H9 (cell line): ENCODE measurements around the gene SPR. TPM values are rescaled to one million over a fixed set of nuclear protein-coding genes. Genes with fewer than 3 reads are reported as not detected.
A peak's percentile ranks its signal among the peaks of the same experiment; 100 is the strongest.

Source experiments
- DNase-seq: peaks from one replicate; pipeline ENCODE4 v3.0.0-alpha.2; 2017
- H2AFZ ChIP-seq: one replicate; pipeline ENCODE4 v1.6.1; 2013; ENCODE audit warnings: mild to moderate bottlenecking, low read length, control low read depth, moderate library complexity
- H2AK5ac ChIP-seq: 2 replicates; pipeline ENCODE4 v1.6.1; 2013; ENCODE audit warnings: low read length, control low read depth, mixed read lengths; ENCODE audit not compliant: insufficient read length
- H2BK120ac ChIP-seq: one replicate; pipeline ENCODE4 v1.6.1; 2013; ENCODE audit warnings: low read depth, mild to moderate bottlenecking, low read length, control low read depth, inconsistent platforms; ENCODE audit not compliant: poor library complexity, severe bottlenecking
- H2BK12ac ChIP-seq: 2 replicates; pipeline ENCODE4 v1.6.1; 2013; ENCODE audit warnings: low read length, control low read depth, mixed read lengths, low read depth; ENCODE audit not compliant: insufficient read length
- H2BK15ac ChIP-seq: 2 replicates; pipeline ENCODE4 v1.6.1; 2013; ENCODE audit warnings: low read depth, low read length, control low read depth
- H2BK20ac ChIP-seq: one replicate; pipeline ENCODE4 v1.6.1; 2013; ENCODE audit warnings: low read depth, mild to moderate bottlenecking, low read length, control low read depth, inconsistent platforms; ENCODE audit not compliant: poor library complexity, severe bottlenecking
- H2BK5ac ChIP-seq: 2 replicates; pipeline ENCODE4 v1.6.1; 2013; ENCODE audit warnings: low read length, control low read depth, mixed read lengths; ENCODE audit not compliant: insufficient read length
- H3K14ac ChIP-seq: 2 replicates; pipeline ENCODE4 v1.6.1; 2013; ENCODE audit warnings: low read length, control low read depth; ENCODE audit not compliant: insufficient read depth
- H3K18ac ChIP-seq: 2 replicates; pipeline ENCODE4 v1.6.1; 2013; ENCODE audit warnings: low read depth, mild to moderate bottlenecking, mixed read lengths, low read length, control low read depth; ENCODE audit not compliant: insufficient read length
- H3K23ac ChIP-seq: 2 replicates; pipeline ENCODE4 v1.6.1; 2013; ENCODE audit warnings: low read length, control low read depth, mixed read lengths, low read depth; ENCODE audit not compliant: insufficient read length
- H3K23me2 ChIP-seq: 2 replicates; pipeline ENCODE4 v1.6.1; 2013; ENCODE audit warnings: low read depth, mild to moderate bottlenecking, mixed read lengths, low read length, control low read depth; ENCODE audit not compliant: insufficient read length, poor library complexity, severe bottlenecking
- H3K27ac ChIP-seq: 2 replicates; pipeline ENCODE4 v1.5.1; 2013; ENCODE audit warnings: low read length, control low read depth, mixed read lengths, low read depth; ENCODE audit not compliant: insufficient read length
- H3K27me3 ChIP-seq: 2 replicates; pipeline ENCODE4 v1.6.1; 2013; ENCODE audit warnings: low read length, control low read depth, inconsistent platforms; ENCODE audit not compliant: insufficient read depth
- H3K4ac ChIP-seq: 2 replicates; pipeline ENCODE4 v1.6.1; 2013; ENCODE audit warnings: low read depth, mild to moderate bottlenecking, control low read depth, inconsistent platforms, low read length, moderate library complexity
- H3K4me1 ChIP-seq: 2 replicates; pipeline ENCODE4 v1.6.1; 2013; ENCODE audit warnings: low read length, control low read depth, inconsistent platforms; ENCODE audit not compliant: insufficient read depth
- H3K4me2 ChIP-seq: 2 replicates; pipeline ENCODE4 v1.6.1; 2013; ENCODE audit warnings: low read length, control low read depth, mixed read lengths; ENCODE audit not compliant: insufficient read length, insufficient read depth
- H3K56ac ChIP-seq: 2 replicates; pipeline ENCODE4 v1.6.1; 2013; ENCODE audit warnings: low read depth, mild to moderate bottlenecking, mixed read lengths, low read length, control low read depth; ENCODE audit not compliant: insufficient read length
- H3K79me1 ChIP-seq: 2 replicates; pipeline ENCODE4 v1.6.1; 2013; ENCODE audit warnings: low read depth, mild to moderate bottlenecking, moderate library complexity, low read length, control low read depth, inconsistent platforms; ENCODE audit not compliant: insufficient read depth, poor library complexity, severe bottlenecking
- H3K79me2 ChIP-seq: 2 replicates; pipeline ENCODE4 v1.6.1; 2013; ENCODE audit warnings: low read length, control low read depth, inconsistent platforms; ENCODE audit not compliant: insufficient read depth
- H3K9ac ChIP-seq: 2 replicates; pipeline ENCODE4 v1.6.1; 2013; ENCODE audit warnings: low read length, control low read depth, mixed read lengths; ENCODE audit not compliant: insufficient read length; ENCODE audit errors: extremely low read depth
- H3K9me3 ChIP-seq: one replicate; pipeline ENCODE4 v1.6.1; 2013; ENCODE audit warnings: low read depth, low read length, inconsistent platforms; ENCODE audit not compliant: control insufficient read depth
- H3T11ph ChIP-seq: one replicate; pipeline ENCODE4 v1.6.1; 2013; ENCODE audit warnings: mild to moderate bottlenecking, low read length, control low read depth, inconsistent platforms
- H4K20me1 ChIP-seq: one replicate; pipeline ENCODE4 v1.6.1; 2013; ENCODE audit not compliant: control insufficient read depth, insufficient read length, insufficient read depth
- H4K5ac ChIP-seq: 2 replicates; pipeline ENCODE4 v1.6.1; 2013; ENCODE audit warnings: low read depth, mild to moderate bottlenecking, mixed read lengths, low read length, control low read depth; ENCODE audit not compliant: insufficient read length
- H4K8ac ChIP-seq: replicated peaks from 2 replicates; pipeline ENCODE4 v1.6.1; 2013; ENCODE audit warnings: low read length, control low read depth, mixed read lengths, low read depth; ENCODE audit not compliant: insufficient read length
- H4K91ac ChIP-seq: 2 replicates; pipeline ENCODE4 v1.6.1; 2013; ENCODE audit warnings: low read depth, mild to moderate bottlenecking, moderate library complexity, mixed read lengths, low read length, control low read depth; ENCODE audit not compliant: insufficient read length
- H3K27ac Mint-ChIP-seq, 3 experiments: 2 replicates in 2 of 3; 3 replicates in 1 of 3; pipeline ENCODE4 v1.8.0; 2020 to 2021; ENCODE audit warnings: mixed read lengths in 3 of 3, mild to moderate bottlenecking in 1 of 3, moderate library complexity in 1 of 3
- H3K27me3 Mint-ChIP-seq: 2 replicates; pipeline ENCODE4 v1.8.0; 2021; ENCODE audit warnings: low read depth, mild to moderate bottlenecking, moderate library complexity, mixed read lengths
- H3K36me3 Mint-ChIP-seq, 3 experiments: 2 replicates in 2 of 3; 3 replicates in 1 of 3; pipeline ENCODE4 v1.8.0; 2020 to 2021; ENCODE audit warnings: low read depth in 3 of 3, mixed read lengths in 3 of 3; ENCODE audit not compliant: insufficient read depth in 1 of 3
- H3K4me1 Mint-ChIP-seq, 2 experiments: 2 replicates each; pipeline ENCODE4 v1.8.0; 2020; ENCODE audit warnings: mixed read lengths in 2 of 2
- H3K4me3 Mint-ChIP-seq, 2 experiments: 2 replicates in 1 of 2; 3 replicates in 1 of 2; pipeline ENCODE4 v1.8.0; 2020 to 2021; ENCODE audit warnings: mild to moderate bottlenecking in 2 of 2, mixed read lengths in 2 of 2, moderate library complexity in 1 of 2
- H3K9me3 Mint-ChIP-seq, 2 experiments: 2 replicates in 1 of 2; 3 replicates in 1 of 2; pipeline ENCODE4 v1.8.0; 2020; ENCODE audit warnings: mild to moderate bottlenecking in 2 of 2, mixed read lengths in 2 of 2, moderate library complexity in 1 of 2
- WGBS: extraction: QIAGEN DNeasy Blood & Tissue Kit; methylation state at CpG from one replicate; pipeline ENCODE4 v1.1.7; 2013; ENCODE audit warnings: missing lambda C conversion rate, low lambda C conversion rate, mixed read lengths; ENCODE audit not compliant: insufficient read length; ENCODE audit errors: extremely low coverage; 5-methylcytosine and 5-hydroxymethylcytosine counted together
- total RNA-seq: library from RNA; stranded (reverse); gene quantifications from 2 replicates; pipeline ENCODE4 v1.2.1, GENCODE V29; 2021
- TF ChIP-seq, protein P1 (sequence below): fragments of 200-600 bp; sonication (generic); conservative IDR thresholded peaks from 3 replicates; pipeline ENCODE4 v1.8.0; 2021; ENCODE audit warnings: antibody characterized with exemption, mild to moderate bottlenecking

The SPR gene
- total RNA-seq, 1 experiment from 2014 or later: 7.3 TPM

DNA sequence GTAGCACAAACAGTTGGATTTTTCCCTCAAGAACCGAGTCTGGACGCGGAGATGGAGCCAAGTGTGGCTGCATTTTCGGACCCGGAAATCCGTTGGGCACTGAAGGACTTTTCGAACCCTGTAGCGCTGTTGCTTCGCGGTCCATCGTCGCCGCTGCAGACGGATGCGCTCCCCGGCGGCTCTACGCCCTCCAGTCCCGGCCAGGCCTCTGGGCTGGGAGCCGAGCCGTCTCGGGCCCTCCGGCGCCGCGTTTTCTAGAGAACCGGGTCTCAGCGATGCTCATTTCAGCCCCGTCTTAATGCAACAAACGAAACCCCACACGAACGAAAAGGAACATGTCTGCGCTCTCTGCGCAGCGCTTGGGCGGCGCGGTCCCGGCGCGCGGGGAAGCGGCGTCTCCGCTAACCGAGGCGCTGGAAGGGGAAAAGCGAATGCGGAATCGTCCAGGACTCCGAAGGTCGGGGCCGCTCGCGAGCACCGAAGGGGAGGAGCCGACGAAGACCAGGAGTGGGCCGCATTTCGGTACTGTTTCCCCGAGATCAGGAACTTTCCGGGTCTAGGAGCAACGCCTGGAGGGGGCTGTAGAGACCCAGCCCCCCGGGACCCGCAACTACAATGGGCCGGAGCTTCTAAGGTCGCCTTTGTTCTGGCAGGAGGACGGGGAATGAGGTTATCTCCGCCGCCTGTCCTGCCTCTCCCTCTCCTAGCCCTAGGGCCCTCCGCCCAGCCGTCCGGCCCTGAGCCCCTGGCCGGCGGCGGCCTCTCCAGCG, 33.3 kb downstream of the SPR start:
- peaks cover 2 to 4% of the 10 kb centered on the region in 2 experiments; a peak in 2 of 5 replicates for H3K9me3 Mint-ChIP-seq
- no peak overlapping the region for H4K5ac ChIP-seq
- no peak overlapping the region; a peak in 1 of 7 replicates for H3K27ac Mint-ChIP-seq
- H3K27ac ChIP-seq: no peak overlapping the region
- peaks cover 0 to 7% (median 5%) of the 10 kb centered on the region in 3 experiments; a peak in 3 of 7 replicates for H3K36me3 Mint-ChIP-seq
- H3K27me3 Mint-ChIP-seq: peaks cover 17% of the 10 kb centered on the region
- H3K4ac ChIP-seq: no peak overlapping the region
- no peak overlapping the region for H2BK12ac ChIP-seq
- peaks cover 5% of the 10 kb centered on the region for H3K4me1 ChIP-seq
- H3K4me1 Mint-ChIP-seq: peaks cover 20 to 38% of the 10 kb centered on the region in 2 experiments
- H3K23ac ChIP-seq: no peak overlapping the region
- peak overlapping the region; percentile 87 for H3K4me2 ChIP-seq
- H4K20me1 ChIP-seq: no peaks in the 10 kb centered on the region
- no peak overlapping the region for H2BK5ac ChIP-seq
- no peak overlapping the region for H4K8ac ChIP-seq
- H3K14ac ChIP-seq: no peak overlapping the region
- no peak overlapping the region for H2AFZ ChIP-seq
- WGBS: no CpG with 5 or more reads among the region's 77 CpGs
- no peak overlapping the region for H2BK20ac ChIP-seq
- H3K18ac ChIP-seq: no peak overlapping the region
- H3K79me2 ChIP-seq: no peaks in the 10 kb centered on the region
- no peaks in the 10 kb centered on the region for H3K79me1 ChIP-seq
- TF ChIP-seq, protein P1, sequence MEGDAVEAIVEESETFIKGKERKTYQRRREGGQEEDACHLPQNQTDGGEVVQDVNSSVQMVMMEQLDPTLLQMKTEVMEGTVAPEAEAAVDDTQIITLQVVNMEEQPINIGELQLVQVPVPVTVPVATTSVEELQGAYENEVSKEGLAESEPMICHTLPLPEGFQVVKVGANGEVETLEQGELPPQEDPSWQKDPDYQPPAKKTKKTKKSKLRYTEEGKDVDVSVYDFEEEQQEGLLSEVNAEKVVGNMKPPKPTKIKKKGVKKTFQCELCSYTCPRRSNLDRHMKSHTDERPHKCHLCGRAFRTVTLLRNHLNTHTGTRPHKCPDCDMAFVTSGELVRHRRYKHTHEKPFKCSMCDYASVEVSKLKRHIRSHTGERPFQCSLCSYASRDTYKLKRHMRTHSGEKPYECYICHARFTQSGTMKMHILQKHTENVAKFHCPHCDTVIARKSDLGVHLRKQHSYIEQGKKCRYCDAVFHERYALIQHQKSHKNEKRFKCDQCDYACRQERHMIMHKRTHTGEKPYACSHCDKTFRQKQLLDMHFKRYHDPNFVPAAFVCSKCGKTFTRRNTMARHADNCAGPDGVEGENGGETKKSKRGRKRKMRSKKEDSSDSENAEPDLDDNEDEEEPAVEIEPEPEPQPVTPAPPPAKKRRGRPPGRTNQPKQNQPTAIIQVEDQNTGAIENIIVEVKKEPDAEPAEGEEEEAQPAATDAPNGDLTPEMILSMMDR: no peak
- H2AK5ac ChIP-seq: no peak overlapping the region
- H3K9me3 ChIP-seq: no peaks in the 10 kb centered on the region
- no peak overlapping the region for H4K91ac ChIP-seq
- peaks cover 46% of the 10 kb centered on the region for H3K23me2 ChIP-seq
- H2BK120ac ChIP-seq: no peak overlapping the region
- H3K4me3 Mint-ChIP-seq: peak overlapping the region; percentile 55 to 93
- no peak overlapping the region for H3T11ph ChIP-seq
- no peak overlapping the region for H3K56ac ChIP-seq
- H2BK15ac ChIP-seq: no peak overlapping the region
- peak; percentile 63 for DNase-seq
- H3K9ac ChIP-seq: no peak overlapping the region
- H3K27me3 ChIP-seq: peaks cover 75% of the 10 kb centered on the region
